Testis (tissue), 2 donors: ENCODE data around the gene LYSMD2.

Source experiments
- POLR2A ChIP-seq: fragments of 450-650 bp; IDR thresholded peaks from one replicate; pipeline ENCODE4 v1.6.1; 2017; ENCODE audit warnings: antibody characterized with exemption, mild to moderate bottlenecking, moderate library complexity
- TF ChIP-seq, protein P1 (sequence below), 3 experiments: fragments of 450-650 bp in 2 of 3; fragments of 200-600 bp in 1 of 3; sonication (generic) in 1 of 3; IDR thresholded peaks; one replicate each; pipeline ENCODE4 v1.5.1; 2016 to 2019; ENCODE audit warnings: antibody characterized with exemption in 3 of 3, mild to moderate bottlenecking in 2 of 3, moderate library complexity in 1 of 3

DNA sequence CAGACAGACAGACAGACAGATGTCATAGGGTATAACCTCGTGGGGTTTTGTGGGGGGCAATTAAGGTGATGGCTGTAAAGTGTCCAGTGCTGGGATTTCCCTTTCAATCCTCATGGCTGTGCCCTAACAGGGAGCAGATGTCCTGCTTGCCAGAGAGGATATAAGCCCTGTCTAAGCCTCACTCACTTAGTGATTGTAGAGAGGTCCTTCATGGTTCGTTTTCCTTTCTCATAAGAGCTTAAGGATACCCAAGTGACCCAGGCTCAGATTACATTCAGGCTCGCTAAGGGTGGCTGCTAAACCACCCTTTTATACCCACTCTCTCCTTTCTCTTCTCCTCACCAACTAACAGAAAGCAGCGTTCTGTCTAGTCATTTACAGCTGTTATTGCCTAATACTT lies 19.2 kb downstream of the LYSMD2 start:
- TF ChIP-seq, protein P1, sequence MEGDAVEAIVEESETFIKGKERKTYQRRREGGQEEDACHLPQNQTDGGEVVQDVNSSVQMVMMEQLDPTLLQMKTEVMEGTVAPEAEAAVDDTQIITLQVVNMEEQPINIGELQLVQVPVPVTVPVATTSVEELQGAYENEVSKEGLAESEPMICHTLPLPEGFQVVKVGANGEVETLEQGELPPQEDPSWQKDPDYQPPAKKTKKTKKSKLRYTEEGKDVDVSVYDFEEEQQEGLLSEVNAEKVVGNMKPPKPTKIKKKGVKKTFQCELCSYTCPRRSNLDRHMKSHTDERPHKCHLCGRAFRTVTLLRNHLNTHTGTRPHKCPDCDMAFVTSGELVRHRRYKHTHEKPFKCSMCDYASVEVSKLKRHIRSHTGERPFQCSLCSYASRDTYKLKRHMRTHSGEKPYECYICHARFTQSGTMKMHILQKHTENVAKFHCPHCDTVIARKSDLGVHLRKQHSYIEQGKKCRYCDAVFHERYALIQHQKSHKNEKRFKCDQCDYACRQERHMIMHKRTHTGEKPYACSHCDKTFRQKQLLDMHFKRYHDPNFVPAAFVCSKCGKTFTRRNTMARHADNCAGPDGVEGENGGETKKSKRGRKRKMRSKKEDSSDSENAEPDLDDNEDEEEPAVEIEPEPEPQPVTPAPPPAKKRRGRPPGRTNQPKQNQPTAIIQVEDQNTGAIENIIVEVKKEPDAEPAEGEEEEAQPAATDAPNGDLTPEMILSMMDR (IDR thresholded peaks at IDR 0.05): no peak
- no peak for TF ChIP-seq POLR2A
